ENCODE measurements around the gene DTX3L.

The DTX3L gene

GRCh38 chr3:122548076-122548475 lies 16.1 kb upstream of the DTX3L start:
- Histone ChIP-seq H3K4me1 (ENCODE audit: insufficient read depth, insufficient read length) (no peaks in the 10 kb centered on the region), H3K4me3 (ENCODE audit: insufficient read length, low read depth) (no peak overlapping the region), H3K36me3 (ENCODE audit: insufficient read depth, insufficient read length, low read length) (no peaks in the 10 kb centered on the region), H3K9ac (ENCODE audit: insufficient read length, low read depth) (no peak overlapping the region), H3K27me3 (ENCODE audit: insufficient read depth, insufficient read length) (no peaks in the 10 kb centered on the region), H3K9me3 (ENCODE audit: insufficient read depth, low read length) (no peaks in the 10 kb centered on the region)
- TF ChIP-seq ZNF274 (IDR thresholded peaks at IDR 0.05; ENCODE audit: low read depth, low read length): no peak
- no peak for TF ChIP-seq YY1 (IDR thresholded peaks at IDR 0.05; ENCODE audit: insufficient read depth, insufficient read length)
- no peak for TF ChIP-seq SUZ12 (IDR thresholded peaks at IDR 0.05; ENCODE audit: extremely low read depth, insufficient read depth, insufficient read length)
- DNase-seq (ENCODE audit: low read depth, low spot score): no peak

GRCh38 chr3:122548619-122549018 lies 15.5 kb upstream of the DTX3L start:
- no peaks in the 10 kb centered on the region for H3K36me3 ChIP-seq (ENCODE audit: insufficient read depth, insufficient read length, low read length)
- H3K27me3 ChIP-seq (ENCODE audit: insufficient read depth, insufficient read length): no peaks in the 10 kb centered on the region
- H3K4me1 ChIP-seq (ENCODE audit: insufficient read depth, insufficient read length): no peaks in the 10 kb centered on the region
- no peak for TF ChIP-seq ZNF274 (IDR thresholded peaks at IDR 0.05; ENCODE audit: low read depth, low read length)
- TF ChIP-seq YY1 (IDR thresholded peaks at IDR 0.05; ENCODE audit: insufficient read depth, insufficient read length): no peak
- no peak for TF ChIP-seq SUZ12 (IDR thresholded peaks at IDR 0.05; ENCODE audit: extremely low read depth, insufficient read depth, insufficient read length)
- no peak overlapping the region for H3K9ac ChIP-seq (ENCODE audit: insufficient read length, low read depth)
- no peak for DNase-seq (ENCODE audit: low read depth, low spot score)
- H3K9me3 ChIP-seq (ENCODE audit: insufficient read depth, low read length): no peaks in the 10 kb centered on the region
- no peak overlapping the region for H3K4me3 ChIP-seq (ENCODE audit: insufficient read length, low read depth)

DNA sequence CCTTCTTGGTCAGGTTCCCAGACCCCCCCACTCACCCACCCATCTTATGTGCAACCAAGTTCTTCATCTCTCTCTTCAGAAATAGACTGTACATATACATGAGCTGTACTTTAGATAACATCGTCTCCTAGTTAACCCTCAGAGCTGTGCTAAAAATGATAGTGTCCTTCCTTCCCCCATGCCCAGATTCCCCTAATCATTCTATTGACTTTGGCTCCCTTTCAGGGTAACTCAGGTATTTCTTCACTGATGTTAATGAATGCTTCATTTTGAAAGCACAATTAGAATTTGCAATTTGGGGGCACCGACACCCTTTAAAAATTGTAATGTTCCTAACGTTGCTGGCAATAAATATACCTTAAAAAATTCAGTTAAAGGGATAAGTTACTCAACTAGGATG lies 11.0 kb upstream of the DTX3L start:
- peaks cover 3% of the 10 kb centered on the region for H3K4me1 ChIP-seq (ENCODE audit: insufficient read depth, insufficient read length)
- H3K9ac ChIP-seq (ENCODE audit: insufficient read length, low read depth): no peak overlapping the region
- no peaks in the 10 kb centered on the region for H3K27me3 ChIP-seq (ENCODE audit: insufficient read depth, insufficient read length)
- H3K36me3 ChIP-seq (ENCODE audit: insufficient read depth, insufficient read length, low read length): no peaks in the 10 kb centered on the region
- no peak for DNase-seq (ENCODE audit: low read depth, low spot score)
- TF ChIP-seq SUZ12 (IDR thresholded peaks at IDR 0.05; ENCODE audit: extremely low read depth, insufficient read depth, insufficient read length) (no peak), ZNF274 (IDR thresholded peaks at IDR 0.05; ENCODE audit: low read depth, low read length) (no peak), YY1 (IDR thresholded peaks at IDR 0.05; ENCODE audit: insufficient read depth, insufficient read length) (no peak)
- H3K4me3 ChIP-seq (ENCODE audit: insufficient read length, low read depth): no peak overlapping the region
- no peaks in the 10 kb centered on the region for H3K9me3 ChIP-seq (ENCODE audit: insufficient read depth, low read length)

- TF ChIP-seq SUZ12 (IDR thresholded peaks at IDR 0.05; ENCODE audit: extremely low read depth, insufficient read depth, insufficient read length) (no peak), YY1 (IDR thresholded peaks at IDR 0.05; ENCODE audit: insufficient read depth, insufficient read length) (no peak), ZNF274 (IDR thresholded peaks at IDR 0.05; ENCODE audit: low read depth, low read length) (no peak)
- DNase-seq (ENCODE audit: low read depth, low spot score): no peak
- Histone ChIP-seq H3K4me1 (ENCODE audit: insufficient read depth, insufficient read length) (peaks cover 3% of the 10 kb centered on the region), H3K9me3 (ENCODE audit: insufficient read depth, low read length) (no peaks in the 10 kb centered on the region), H3K4me3 (ENCODE audit: insufficient read length, low read depth) (no peak overlapping the region), H3K27me3 (ENCODE audit: insufficient read depth, insufficient read length) (no peaks in the 10 kb centered on the region), H3K36me3 (ENCODE audit: insufficient read depth, insufficient read length, low read length) (no peaks in the 10 kb centered on the region), H3K9ac (ENCODE audit: insufficient read length, low read depth) (no peak overlapping the region)
Measured at GRCh38 chr3:122555275-122556071, 8.7 kb upstream of the DTX3L start.

- no peak overlapping the region for H3K4me3 ChIP-seq (ENCODE audit: insufficient read length, low read depth)
- no peak for DNase-seq (ENCODE audit: low read depth, low spot score)
- peaks cover 3% of the 10 kb centered on the region for H3K4me1 ChIP-seq (ENCODE audit: insufficient read depth, insufficient read length)
- no peaks in the 10 kb centered on the region for H3K9me3 ChIP-seq (ENCODE audit: insufficient read depth, low read length)
- no peak overlapping the region for H3K9ac ChIP-seq (ENCODE audit: insufficient read length, low read depth)
- H3K36me3 ChIP-seq (ENCODE audit: insufficient read depth, insufficient read length, low read length): no peaks in the 10 kb centered on the region
- no peak for TF ChIP-seq ZNF274 (IDR thresholded peaks at IDR 0.05; ENCODE audit: low read depth, low read length)
- TF ChIP-seq SUZ12 (IDR thresholded peaks at IDR 0.05; ENCODE audit: extremely low read depth, insufficient read depth, insufficient read length): no peak
- TF ChIP-seq YY1 (IDR thresholded peaks at IDR 0.05; ENCODE audit: insufficient read depth, insufficient read length): no peak
- no peaks in the 10 kb centered on the region for H3K27me3 ChIP-seq (ENCODE audit: insufficient read depth, insufficient read length)
Measured at GRCh38 chr3:122557356-122557755, 6.8 kb upstream of the DTX3L start.

- no peak overlapping the region for H3K9ac ChIP-seq (ENCODE audit: insufficient read length, low read depth)
- no peak for TF ChIP-seq ZNF274 (IDR thresholded peaks at IDR 0.05; ENCODE audit: low read depth, low read length)
- H3K36me3 ChIP-seq (ENCODE audit: insufficient read depth, insufficient read length, low read length): no peaks in the 10 kb centered on the region
- H3K4me1 ChIP-seq (ENCODE audit: insufficient read depth, insufficient read length): peaks cover 3% of the 10 kb centered on the region
- peaks cover 8% of the 10 kb centered on the region for H3K27me3 ChIP-seq (ENCODE audit: insufficient read depth, insufficient read length)
- H3K4me3 ChIP-seq (ENCODE audit: insufficient read length, low read depth): no peak overlapping the region
- no peak for DNase-seq (ENCODE audit: low read depth, low spot score)
- H3K9me3 ChIP-seq (ENCODE audit: insufficient read depth, low read length): no peaks in the 10 kb centered on the region
Measured at GRCh38 chr3:122558605-122559004, 5.5 kb upstream of the DTX3L start.

DNA sequence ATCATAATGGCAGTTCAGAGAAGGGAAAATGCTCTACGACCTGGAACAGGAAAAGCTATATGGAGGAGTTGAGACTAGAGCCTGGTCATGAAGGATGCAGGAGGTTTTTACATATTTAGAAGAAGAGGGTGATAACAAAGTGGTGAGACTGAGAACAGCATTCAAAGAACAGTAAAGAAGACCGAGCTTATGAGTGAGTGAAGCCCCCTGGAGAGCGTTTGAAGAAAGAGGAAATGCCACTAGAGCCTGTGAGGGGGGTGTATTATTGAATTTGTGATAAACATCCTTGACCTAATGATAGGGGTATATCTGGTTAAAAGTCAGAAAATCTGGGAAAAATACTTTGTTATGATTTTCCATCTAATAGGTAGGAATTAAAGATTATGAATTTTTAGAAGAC lies 4.2 kb upstream of the DTX3L start:
- no peak for TF ChIP-seq SUZ12 (IDR thresholded peaks at IDR 0.05; ENCODE audit: extremely low read depth, insufficient read depth, insufficient read length)
- TF ChIP-seq YY1 (IDR thresholded peaks at IDR 0.05; ENCODE audit: insufficient read depth, insufficient read length): no peak

More for the DNA sequence above, 4.2 kb upstream of the DTX3L start:
- peaks cover 3% of the 10 kb centered on the region for H3K4me1 ChIP-seq (ENCODE audit: insufficient read depth, insufficient read length)
- no peak overlapping the region for H3K9ac ChIP-seq (ENCODE audit: insufficient read length, low read depth)
- H3K27me3 ChIP-seq (ENCODE audit: insufficient read depth, insufficient read length): peaks cover 21% of the 10 kb centered on the region
- no peaks in the 10 kb centered on the region for H3K36me3 ChIP-seq (ENCODE audit: insufficient read depth, insufficient read length, low read length)
- no peak for DNase-seq (ENCODE audit: low read depth, low spot score)
- H3K9me3 ChIP-seq (ENCODE audit: insufficient read depth, low read length): no peaks in the 10 kb centered on the region
- no peak overlapping the region for H3K4me3 ChIP-seq (ENCODE audit: insufficient read length, low read depth)

Measured in NT2/D1 (cell line).